ENCODE measurements around the gene SNAI3. TPM values are rescaled to one million over a fixed set of nuclear protein-coding genes. Genes with fewer than 3 reads are reported as not detected.

SNAI3 gene
- total RNA-seq, 6 experiments from 2014 or later, result not detected

- Mint-ChIP-seq H3K4me3 (no peak overlapping the region), H3K9me3 (no peaks in the 10 kb centered on the region), H3K36me3 (ENCODE audit: low read depth) (peaks cover 29% of the 10 kb centered on the region), H3K27ac (no peak overlapping the region), H3K4me1 (ENCODE audit: low read depth) (no peaks in the 10 kb centered on the region), H3K27me3 (ENCODE audit: insufficient read depth) (peaks cover 12% of the 10 kb centered on the region)
- no peak for DNase-seq
- no peak for TF ChIP-seq CTCF (IDR thresholded peaks at IDR 0.05)
These were observed 29.9 kb upstream of the SNAI3 start for GRCh38 chr16:88716201-88716600.

- peaks cover 29% of the 10 kb centered on the region for H3K36me3 Mint-ChIP-seq (ENCODE audit: low read depth)
- H3K9me3 Mint-ChIP-seq, result no peaks in the 10 kb centered on the region
- DNase-seq, result no peak
- H3K4me3 Mint-ChIP-seq, result no peak overlapping the region
- peaks cover 12% of the 10 kb centered on the region for H3K27me3 Mint-ChIP-seq (ENCODE audit: insufficient read depth)
- H3K4me1 Mint-ChIP-seq (ENCODE audit: low read depth), result no peaks in the 10 kb centered on the region
- TF ChIP-seq CTCF (IDR thresholded peaks at IDR 0.05), result no peak
- no peak overlapping the region for H3K27ac Mint-ChIP-seq
These were observed 29.2 kb upstream of the SNAI3 start for GRCh38 chr16:88715312-88716190.

GRCh38 chr16:88714420-88715302 is 28.4 kb upstream of the SNAI3 start:
- Mint-ChIP-seq H3K27ac (no peak overlapping the region), H3K4me3 (no peak overlapping the region), H3K4me1 (ENCODE audit: low read depth) (no peaks in the 10 kb centered on the region), H3K27me3 (ENCODE audit: insufficient read depth) (peaks cover 9% of the 10 kb centered on the region), H3K36me3 (ENCODE audit: low read depth) (peaks cover 25% of the 10 kb centered on the region), H3K9me3 (no peaks in the 10 kb centered on the region)
- no peak for TF ChIP-seq CTCF (IDR thresholded peaks at IDR 0.05)
- DNase-seq, result no peak

- H3K36me3 Mint-ChIP-seq (ENCODE audit: low read depth), result peaks cover 25% of the 10 kb centered on the region
These were observed 27.5 kb upstream of the SNAI3 start for GRCh38 chr16:88713568-88714419.

More at GRCh38 chr16:88713568-88714419, 27.5 kb upstream of the SNAI3 start:
- DNase-seq, result peak; percentile 25
- Mint-ChIP-seq H3K27ac (no peak overlapping the region; the same call in 1 of the 2 replicates), H3K9me3 (no peaks in the 10 kb centered on the region), H3K27me3 (ENCODE audit: insufficient read depth) (peaks cover 9% of the 10 kb centered on the region), H3K4me3 (no peak overlapping the region), H3K4me1 (ENCODE audit: low read depth) (no peaks in the 10 kb centered on the region)
- no peak for TF ChIP-seq CTCF (IDR thresholded peaks at IDR 0.05)
